HPDE6-E6E7 (cell line): ENCODE measurements around the gene FMO5.
A peak's percentile ranks its signal among the peaks of the same experiment; 100 is the strongest.
"Not testable (repeated sequence)": the region's sequence is repeated elsewhere in the genome, so short reads cannot be mapped to it uniquely, and the experiment has no call there.

ENCODE experiments used
- DNase-seq: peaks from one replicate; pipeline ENCODE4 v3.0.0; 2011; ENCODE audit warnings: missing footprints; ENCODE audit errors: extremely low spot score

Gene FMO5

DNA sequence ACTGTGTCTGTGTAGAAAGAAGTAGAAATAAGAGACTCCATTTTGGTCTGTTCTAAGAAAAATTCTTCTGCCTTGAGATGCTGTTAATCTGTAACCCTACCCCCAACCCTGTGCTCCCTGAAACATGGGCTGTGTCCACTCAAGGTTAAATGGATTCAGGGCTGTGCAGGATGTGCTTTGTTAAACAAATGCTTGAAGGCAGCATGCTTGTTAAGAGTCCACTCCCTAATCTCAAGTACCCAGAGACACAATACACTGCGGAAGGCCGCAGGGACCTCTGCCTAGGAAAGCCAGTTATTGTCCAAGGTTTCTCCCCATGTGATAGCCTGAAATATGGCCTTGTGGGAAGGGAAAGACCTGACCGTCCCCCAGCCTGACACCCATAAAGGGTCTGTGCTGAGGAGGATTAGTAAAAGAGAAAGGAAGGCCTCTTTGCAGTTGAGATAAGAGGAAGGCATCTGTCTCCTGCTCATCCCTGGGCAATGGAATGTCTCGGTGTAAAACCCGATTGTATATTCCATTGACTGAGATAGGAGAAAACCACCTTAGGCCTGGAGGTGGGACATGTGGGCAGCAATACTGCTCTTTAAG, 15.1 kb upstream of the FMO5 start:
- not testable (repeated sequence) for DNase-seq

DNA sequence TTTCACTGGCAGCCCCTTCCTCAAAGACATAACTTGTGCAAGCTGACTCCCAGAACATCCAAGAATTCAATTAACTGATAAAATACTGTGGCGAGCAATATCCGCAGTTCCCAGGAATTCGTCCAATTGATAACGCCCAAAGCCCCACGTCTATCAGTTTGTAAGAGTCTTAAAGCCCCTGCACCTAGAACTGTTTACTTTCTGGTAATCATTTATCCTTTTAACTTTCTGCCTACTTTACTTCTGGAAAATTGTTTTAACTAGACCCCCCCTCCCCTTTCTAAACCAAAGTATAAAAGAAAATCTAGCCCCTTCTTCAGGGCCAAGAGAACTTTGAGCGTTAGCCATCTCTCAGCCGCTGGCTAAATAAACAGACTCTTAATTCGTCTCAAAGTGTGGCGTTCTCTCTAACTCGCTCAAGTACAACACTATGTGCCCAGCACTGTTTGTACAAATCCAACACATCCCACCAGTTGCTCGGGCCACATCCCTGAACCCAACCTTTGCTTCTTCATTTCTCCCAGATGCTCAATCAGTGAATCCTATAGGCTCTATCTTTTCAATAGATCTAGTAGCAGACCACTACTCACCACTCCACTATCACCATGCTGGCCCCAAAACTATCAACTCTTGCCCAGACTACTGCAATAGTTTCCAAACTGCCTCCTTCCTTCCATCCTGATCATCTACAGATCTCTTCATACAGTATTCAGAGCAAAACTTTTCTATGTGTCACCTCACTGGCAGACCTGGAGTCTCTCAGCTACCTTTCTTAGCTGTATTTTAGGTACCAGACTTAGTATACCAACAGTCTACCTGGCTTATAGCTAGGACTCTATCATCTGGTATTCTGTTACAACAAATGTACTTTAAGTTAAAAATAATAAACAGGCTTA, 14.0 kb upstream of the FMO5 start:
- no peak for DNase-seq

DNA sequence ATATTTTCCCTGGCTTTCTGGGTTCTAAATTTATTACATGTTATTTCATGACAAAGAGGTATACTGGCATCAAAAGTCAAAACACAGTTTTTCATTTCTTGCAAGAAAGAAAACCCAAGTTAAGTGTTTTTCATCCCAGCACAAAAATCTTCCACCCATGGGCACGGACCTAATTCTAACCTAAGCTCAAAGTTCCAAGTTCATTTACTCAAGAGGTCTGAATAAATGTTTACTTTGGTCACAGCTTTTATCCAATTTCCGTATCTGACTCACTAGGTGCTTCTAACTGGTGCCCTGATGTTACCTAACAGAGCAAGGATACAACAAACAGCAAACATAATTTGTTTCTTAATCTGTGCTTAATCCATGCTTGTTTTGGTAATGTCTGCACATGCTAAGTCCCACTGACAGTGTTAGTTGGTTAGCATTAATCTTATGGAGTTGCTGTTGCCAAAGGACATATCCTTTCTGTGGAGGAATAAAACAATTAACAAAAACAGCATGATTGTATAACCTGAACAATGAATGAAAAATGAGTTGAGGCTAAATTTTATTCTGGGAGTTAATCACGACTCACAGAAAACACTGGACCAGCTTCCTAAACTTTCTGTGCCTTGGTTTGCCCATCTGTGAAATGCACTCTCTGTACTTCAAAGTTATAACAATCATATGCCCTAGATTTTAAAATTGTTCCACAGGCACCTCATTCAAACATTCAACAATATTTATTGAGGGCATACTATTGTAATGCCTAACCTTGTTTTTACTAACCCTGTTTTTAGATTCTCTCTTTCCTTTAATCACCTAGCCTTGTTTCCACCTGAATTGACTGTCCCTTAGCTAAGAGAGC, 13.1 kb upstream of the FMO5 start:
- peak; percentile 59 for DNase-seq

DNA sequence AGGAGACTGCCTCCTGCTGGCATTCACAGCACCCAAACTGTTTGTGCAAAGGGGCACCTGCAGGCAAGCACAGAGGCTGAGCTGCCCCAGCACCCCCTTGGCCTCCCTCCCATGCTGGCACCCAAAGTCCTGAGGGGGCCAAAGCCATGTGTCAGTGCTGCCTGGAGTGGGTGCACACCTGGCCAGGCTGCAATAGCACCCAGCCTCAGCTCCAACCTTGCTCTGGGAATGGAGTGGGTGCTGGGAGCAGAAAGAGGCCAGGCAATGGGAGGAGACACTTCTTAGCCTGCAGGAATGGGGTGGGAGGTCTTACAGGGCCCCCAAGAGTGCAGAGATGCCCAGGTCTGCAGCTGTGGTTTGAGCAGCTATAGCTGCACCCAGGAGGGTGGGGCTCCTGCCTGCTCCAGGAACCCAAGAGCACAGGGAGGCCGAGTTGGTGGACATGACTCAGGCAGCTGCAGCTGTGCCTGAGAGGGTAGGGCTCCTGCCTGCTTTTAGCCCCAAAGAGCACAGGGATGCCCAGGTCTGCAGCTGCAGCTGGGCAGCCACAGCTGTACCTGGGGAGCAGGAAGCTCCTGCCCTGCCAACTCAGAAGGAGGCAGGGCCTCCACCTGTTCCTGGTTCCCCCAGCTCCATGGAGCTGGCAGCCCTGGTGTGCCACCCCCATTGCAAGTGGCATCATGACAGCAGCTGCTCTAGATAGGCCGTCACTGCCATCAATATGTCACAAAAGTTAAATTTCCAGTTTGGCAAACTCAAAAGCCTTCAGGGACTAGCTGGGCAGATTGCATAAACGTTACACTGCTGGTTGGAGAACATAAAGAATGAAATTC, 12.0 kb upstream of the FMO5 start:
- peak; percentile 42 for DNase-seq

DNA sequence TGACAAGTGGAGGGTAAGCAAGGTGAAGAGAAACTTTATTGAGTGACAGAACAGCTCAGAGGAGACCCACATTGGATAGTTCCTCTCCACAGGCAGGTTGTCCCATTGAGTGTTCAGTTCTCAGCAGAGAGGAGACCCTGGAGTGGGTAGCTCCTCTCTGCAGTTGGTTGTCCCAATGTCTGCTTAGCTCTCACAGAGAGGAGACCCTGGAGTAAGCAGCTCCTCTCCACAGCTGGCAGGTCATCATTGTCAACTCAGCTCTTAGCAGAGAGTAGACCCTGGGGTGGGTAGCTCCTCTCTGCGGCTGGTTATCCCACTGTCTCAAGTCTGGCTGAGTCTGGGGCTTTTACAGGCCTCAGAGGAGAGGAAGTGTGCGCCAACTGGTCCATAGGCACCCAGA, 11.3 kb upstream of the FMO5 start:
- no peak for DNase-seq

DNA sequence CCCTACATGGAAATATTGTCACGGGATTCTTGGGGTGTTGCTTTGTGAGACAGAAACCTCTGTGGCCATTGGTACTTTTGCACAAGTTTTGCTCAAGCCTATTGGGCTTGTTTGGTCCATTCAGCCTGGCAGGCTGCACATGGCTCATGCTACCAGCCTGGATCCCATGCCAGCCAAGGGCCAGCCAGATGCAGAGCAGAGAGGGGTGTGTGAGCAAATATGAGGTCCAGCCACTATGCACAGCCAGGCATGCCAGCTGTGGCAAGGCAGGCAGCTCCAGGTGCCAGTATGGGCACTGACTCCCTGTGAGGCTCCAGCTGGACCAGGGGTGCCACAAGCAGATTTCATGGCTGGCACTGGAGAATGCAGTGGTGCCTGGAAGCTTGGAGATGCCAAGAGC, 10.7 kb upstream of the FMO5 start:
- DNase-seq: no peak

DNA sequence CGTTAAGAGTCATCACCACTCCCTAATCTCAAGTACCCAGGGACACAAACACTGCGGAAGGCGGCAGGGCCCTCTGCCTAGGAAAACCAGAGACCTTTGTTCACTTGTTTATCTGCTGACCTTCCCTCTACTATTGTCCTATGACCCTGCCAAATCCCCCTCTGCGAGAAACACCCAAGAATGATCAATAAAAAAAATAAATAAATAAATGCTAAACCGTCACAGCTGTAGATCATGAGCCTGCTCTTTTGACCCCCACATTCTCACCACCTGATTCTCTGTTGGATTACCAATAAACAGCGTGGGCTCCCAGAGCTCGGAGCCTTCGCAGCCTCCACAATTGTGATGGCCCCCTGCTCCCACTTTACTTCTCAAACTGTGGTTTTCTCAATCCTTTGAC, 8.8 kb upstream of the FMO5 start:
- DNase-seq: not testable (repeated sequence)

DNA sequence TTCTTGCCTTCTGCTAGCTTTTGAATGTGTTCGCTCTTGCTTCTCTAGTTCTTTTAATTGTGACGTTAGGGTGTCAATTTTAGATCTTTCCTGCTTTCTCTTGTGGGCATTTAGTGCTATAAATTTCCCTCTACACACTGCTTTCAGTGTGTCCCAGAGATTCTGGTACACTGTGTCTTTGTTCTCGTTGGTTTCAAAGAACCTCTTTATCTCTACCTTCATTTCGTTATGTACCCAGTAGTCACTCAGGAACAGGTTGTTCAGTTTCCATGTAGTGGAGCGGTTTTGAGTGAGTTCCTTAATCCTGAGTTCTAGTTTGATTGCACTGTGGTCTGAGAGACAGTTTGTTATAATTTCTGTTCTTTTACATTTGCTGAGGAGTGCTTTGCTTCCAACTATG, 5.9 kb upstream of the FMO5 start:
- DNase-seq: not testable (repeated sequence)

DNA sequence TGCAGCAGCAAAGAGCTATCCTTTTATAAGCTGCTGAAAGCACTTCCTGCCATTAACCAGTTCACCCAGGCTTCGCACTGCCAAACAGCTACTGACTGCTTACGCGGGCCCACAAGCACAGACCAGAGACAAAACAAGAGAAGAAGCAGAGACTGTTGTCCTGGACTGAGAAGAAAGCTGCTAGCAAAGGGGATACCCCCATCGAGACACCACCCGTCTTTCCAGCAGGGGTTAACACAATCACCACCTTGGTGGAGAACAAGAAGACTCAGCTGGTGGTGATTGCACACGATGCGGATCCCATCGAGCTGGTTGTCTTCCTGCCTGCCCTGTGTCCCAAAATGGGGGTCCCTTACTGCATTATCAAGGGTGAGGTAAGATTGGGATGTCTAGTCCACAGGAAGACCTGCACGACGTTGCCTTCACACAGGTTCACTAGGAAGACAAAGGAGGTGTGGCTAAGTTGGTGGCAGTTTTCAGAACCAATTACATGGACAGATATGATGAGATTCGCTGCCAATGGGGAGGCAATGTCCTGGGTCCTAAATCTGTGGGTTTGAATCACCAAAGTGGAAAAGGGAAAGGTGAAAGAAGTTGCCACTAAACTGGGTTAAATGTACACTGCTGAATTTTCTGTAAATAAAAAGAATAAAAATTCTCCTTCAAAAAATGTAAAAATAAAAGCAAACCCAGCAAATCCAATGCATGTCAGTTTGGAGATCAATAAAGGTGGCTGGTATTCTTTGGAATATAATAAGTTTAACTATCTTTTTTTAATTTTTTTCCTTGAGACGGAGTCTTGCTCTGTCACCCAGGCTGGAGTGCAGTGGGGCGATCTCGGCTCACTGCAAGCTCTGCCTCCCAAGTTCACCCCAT, 1.2 kb downstream of the FMO5 start:
- DNase-seq: no peak

DNA sequence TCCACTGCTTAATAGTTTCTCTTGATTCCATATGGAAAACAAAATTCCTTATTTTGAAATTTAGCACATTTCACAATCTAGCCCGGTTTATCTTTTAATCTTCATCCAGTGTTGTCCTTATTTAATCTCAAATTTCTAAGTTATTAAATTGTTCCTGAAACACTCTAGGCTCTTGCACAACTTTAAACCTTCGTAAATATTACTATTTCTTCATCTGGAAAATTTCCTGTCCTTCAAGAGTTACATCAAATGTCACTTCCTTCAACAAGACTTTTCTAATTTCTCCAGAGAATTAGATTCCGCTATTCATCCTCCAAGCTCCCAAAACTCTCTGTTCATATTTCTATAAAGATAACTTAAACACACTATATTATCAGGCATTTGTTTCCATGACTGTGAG, 6.5 kb downstream of the FMO5 start:
- DNase-seq: no peak

DNA sequence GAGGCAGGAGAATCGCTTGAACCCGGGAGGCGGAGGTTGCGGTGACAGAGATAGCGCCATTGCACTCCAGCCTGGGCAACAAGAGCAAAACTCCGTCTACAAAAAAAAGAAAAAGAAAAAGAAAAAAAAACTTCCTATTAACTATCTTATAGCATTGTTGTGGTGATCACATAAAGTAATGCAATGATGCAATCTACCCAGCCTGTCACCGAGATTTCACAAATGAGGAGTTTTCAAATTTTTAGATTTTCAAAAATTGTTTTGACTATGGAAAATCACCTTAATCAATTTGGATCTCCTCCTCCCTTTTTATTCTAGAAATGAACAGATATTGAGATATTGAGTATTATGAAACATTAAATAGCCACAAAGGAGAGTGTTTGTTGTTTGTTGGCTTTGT, 8.0 kb downstream of the FMO5 start:
- DNase-seq: no peak

DNA sequence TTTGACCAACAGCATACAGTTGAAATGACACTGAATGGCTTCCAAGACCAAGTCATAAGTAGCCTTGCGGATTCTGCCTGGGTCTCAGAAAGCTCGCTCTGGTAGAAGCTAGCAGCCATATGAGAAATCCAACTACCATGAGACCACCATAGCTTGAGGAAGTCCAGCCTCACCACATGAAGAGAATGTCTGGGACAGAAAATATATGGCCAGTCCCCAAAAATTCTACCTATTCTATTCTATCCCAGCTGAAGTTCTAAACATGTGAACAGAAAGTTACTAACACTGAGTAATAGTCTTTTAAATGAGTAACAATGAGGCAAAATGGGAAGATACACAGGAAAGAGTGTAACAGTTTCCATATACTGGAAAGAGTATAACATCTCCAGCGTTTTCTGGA, 9.0 kb downstream of the FMO5 start:
- no peak for DNase-seq

DNA sequence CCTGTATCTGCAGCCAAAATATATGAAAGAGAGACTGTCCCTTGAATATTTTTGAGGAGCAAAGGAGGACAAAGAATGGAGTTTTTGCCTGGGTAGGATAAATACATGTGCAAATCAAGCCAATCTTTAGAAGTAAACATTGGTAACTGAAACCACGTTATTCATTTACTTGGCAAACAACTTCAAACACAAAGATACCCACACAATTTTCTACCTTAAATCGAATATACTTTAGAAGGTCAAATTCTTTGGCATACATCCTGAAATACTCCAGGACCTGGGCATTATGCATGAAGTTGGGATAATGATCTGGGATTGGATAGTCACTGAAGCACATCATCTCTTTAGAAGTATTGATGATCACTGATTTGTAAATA, 9.6 kb downstream of the FMO5 start:
- DNase-seq: no peak

DNA sequence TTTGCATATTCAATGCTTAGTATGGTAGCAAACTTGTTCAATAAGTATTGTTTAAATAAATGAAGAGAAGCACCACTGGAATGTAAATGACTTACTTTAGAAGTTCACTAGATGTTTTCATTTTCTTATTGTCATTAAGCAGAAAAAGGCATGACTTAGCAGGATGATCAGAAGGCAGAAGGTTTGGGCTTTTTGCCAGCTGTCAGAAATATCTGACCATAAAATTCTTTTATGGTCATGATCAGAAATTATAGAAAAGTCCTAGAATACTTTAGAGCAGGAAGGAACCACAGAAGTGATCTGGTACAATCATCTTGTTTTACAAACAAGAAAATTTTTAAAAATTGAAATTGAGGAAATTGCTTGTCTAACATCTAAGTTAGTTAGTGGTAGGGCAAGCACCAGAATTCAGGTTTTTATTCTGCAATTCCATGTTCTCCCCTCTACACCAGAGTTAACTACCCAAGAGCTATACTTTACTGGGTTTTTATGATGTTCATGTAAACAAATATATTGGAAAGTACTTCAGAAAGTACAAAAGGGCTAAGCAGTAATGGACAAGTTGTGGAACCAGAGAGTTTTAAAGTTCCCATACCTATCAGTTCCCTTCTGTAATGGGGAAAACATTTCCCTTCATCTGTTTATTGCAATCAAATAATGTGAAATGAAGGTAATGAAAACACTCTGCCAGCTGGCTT, 10.1 kb downstream of the FMO5 start:
- no peak for DNase-seq

DNA sequence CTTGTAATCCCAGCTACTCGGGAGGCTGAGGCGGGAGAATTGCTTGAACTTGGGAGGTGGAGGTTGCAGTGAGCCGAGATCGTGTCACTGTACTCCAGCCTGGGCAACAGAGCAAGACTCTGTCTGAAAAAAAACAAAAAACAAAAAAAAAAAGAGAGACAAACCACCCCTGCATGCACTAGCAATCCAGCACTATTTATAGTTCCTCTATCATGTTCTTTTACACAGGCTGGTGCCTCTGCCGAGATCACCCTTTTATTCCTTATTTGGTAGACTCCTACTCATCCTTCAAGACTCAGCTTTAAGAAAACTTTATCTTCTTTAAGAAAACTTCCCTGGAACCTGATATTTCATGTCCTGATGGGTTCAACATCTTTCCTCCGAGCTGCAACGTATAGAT, 10.8 kb downstream of the FMO5 start:
- DNase-seq: no peak

DNA sequence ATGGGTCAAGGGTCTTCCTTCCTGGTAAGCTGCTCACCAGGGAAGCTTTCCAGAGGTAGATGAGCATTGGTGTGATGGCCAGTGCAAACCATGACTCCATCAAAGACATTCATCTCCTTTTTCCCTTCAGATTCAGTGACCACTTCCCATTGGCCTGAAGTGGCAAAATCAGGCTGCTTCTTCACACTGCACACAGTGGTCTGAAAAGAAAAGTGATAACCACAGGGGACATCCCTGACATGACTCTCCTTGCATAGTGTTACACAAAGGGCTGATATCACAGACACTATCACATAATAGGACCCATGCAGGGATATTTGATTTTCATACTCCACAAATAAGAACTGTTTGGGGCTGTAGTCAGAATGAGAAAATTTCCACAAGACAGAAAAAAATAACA, 11.9 kb downstream of the FMO5 start:
- DNase-seq: no peak

DNA sequence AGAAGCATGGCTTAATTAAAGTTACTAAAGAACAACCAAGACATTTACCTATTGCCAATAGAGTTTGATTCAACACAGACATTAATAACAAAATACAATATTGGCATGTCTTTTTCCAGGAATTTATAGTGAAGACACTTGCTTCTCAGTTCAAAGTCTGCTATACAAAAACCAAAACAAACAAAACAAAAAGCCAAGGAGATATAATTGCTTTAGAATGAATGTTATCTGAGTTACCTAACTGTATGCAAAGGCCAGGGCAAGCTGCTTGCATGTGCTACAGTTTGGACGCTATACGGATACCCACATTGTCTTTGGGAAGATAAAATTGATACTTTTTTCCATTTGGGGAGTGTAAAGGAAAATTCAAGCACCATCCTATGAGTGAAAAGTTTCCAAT, 13.6 kb downstream of the FMO5 start:
- no peak for DNase-seq

DNA sequence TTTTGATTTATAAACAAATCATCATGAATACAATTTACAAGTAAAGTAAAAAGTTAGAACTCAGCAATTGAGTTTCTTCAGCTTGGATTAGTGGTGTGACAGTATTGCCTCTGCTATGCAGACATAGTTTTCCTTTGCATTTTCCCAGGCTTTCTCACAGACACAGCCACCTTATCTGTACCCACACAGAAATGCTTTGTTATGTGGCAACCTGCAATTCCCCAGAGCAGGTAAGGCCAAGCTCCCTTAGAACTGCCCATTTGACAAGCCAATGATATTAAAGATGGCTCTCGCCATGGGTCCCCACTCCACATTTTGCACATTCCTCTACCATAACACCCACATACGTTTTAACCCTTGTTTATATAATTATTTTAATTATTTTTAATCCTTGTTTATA, 14.2 kb downstream of the FMO5 start:
- no peak for DNase-seq

DNA sequence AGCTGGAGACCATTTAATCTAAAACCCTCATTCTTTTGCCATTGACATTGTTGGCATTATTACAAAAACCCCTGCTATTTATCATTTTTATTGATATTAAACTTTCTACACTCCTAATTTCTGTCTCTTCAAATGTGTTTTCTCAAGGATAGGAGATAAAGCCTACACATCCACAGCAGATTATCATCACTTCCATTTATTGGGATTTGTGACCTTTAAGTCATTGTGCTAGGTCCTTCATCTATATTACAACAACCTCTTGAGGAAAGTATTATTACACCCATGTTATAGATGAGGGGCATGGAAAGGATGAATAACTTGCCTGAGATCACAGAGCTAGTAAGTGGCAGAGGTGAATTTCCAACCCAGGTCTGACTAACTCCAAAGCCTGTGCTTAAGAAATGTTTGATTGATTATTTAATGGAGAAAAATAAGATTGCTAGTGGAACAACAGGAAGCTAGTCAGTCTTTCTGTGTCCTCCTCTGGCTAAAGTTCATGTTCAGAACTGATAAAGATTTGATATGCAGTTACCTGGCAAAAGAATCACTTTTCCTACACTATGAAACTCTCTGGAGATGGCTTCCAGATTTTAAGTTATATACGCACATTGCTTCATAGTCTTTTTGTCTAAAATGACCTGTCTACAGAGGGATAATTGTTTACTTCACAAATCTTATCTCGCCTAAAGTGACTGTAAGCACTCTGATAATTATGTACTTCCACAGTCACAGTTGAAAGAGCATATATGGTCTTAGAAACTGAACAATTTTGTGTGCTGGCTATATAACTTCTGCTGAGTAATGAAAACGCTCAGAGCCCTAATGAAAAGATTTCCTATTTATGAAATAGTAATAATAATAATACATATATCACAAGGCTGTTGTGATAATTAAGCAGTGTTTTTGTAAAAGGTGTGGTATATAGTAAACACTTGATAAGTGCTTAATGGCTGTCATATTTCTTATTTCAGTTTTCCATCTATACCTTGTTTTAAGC, 15.0 kb downstream of the FMO5 start:
- no peak for DNase-seq
